Cardiac fibroblast (primary cell): ENCODE measurements around the gene SCFD1.

Experiments
- DNase-seq, 2 donors: peaks; one replicate each; pipeline versions ENCODE4 v3.0.0 to v3.0.0-alpha.2; 2010; ENCODE audit warnings: low read depth in 2 of 2
- H3K4me3 ChIP-seq, 2 donors: replicated peaks in 1 of 2; 1 replicate in 1 of 2; 2 replicates in 1 of 2; pipeline ENCODE4 v1.5.1; 2011; ENCODE audit warnings: low read depth in 2 of 2, low read length in 2 of 2, mild to moderate bottlenecking in 2 of 2, moderate library complexity in 1 of 2
- TF ChIP-seq, protein P1 (sequence below): IDR thresholded peaks from one replicate; pipeline ENCODE4 v1.5.1; 2011; ENCODE audit warnings: low read depth, mild to moderate bottlenecking, low read length, inconsistent platforms

SCFD1 gene

GRCh38 chr14:30770376-30770775 is 148.3 kb downstream of the SCFD1 start:
- no peak for DNase-seq
- TF ChIP-seq, protein P1, sequence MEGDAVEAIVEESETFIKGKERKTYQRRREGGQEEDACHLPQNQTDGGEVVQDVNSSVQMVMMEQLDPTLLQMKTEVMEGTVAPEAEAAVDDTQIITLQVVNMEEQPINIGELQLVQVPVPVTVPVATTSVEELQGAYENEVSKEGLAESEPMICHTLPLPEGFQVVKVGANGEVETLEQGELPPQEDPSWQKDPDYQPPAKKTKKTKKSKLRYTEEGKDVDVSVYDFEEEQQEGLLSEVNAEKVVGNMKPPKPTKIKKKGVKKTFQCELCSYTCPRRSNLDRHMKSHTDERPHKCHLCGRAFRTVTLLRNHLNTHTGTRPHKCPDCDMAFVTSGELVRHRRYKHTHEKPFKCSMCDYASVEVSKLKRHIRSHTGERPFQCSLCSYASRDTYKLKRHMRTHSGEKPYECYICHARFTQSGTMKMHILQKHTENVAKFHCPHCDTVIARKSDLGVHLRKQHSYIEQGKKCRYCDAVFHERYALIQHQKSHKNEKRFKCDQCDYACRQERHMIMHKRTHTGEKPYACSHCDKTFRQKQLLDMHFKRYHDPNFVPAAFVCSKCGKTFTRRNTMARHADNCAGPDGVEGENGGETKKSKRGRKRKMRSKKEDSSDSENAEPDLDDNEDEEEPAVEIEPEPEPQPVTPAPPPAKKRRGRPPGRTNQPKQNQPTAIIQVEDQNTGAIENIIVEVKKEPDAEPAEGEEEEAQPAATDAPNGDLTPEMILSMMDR, result no peak
- no peak overlapping the region for H3K4me3 ChIP-seq

DNA sequence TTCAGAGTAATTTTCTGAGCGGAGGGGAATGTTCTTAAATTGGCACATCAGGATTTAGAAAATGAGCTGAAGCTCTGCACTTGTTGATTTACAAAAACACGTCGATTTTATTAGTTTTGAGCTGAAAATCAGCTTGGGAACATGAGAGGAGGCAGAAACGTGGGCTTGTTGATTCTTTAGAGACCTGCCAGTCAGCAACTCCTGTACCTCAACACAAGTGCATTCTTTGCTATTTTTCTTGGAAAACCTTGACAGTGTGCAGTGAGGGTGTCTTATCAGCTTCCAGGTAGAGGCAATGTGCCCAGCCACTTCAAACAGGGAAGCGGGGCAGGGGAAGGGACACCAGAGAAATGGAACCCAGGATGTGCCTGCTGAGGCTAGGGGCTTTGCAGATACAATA is 149.5 kb downstream of the SCFD1 start:
- no peak overlapping the region for H3K4me3 ChIP-seq
- TF ChIP-seq, protein P1, result no peak
- no peak for DNase-seq

DNA sequence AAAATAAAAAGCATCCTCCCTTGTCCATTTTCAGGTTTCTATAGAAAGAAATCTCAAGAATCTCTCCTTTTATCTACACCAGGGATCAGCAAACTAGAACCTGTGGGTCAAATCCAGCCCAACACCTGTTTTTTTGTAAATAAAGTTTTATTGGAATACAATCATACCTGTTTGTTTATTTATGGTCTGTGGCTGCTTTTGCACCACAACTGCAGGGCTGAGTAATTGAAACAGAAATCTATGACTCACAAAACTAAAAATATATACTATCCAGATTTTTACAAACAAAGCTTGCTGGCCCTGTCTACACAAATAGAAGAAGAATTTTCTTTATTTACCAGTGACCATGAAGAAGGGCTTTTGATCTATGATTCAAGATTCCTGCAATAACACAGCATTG is 157.1 kb downstream of the SCFD1 start:
- no peak overlapping the region for H3K4me3 ChIP-seq
- TF ChIP-seq, protein P1, result no peak
- DNase-seq, result peak in 1 of 2 donors; percentile 61
